Activated CD4-positive, alpha-beta T cell treated with anti-CD3 and anti-CD28 coated beads for 48 hours (primary cell): ENCODE data around the gene IDI2.
"Not testable (repeated sequence)": the region's sequence is repeated elsewhere in the genome, so short reads cannot be mapped to it uniquely, and the experiment has no call there.

Source experiments
- DNase-seq: peaks from one replicate; pipeline ENCODE4 v3.0.0-alpha.2; 2020

The IDI2 gene

GRCh38 chr10:1045415-1045814 lies 19.8 kb upstream of the IDI2 start:
- DNase-seq: no peak

- DNase-seq: no peak
Measured at GRCh38 chr10:1044964-1045363, 19.3 kb upstream of the IDI2 start.

- DNase-seq: no peak
Measured at GRCh38 chr10:1044146-1044545, 18.5 kb upstream of the IDI2 start.

- no peak for DNase-seq
Measured at GRCh38 chr10:1043532-1043995, 17.9 kb upstream of the IDI2 start.

DNA sequence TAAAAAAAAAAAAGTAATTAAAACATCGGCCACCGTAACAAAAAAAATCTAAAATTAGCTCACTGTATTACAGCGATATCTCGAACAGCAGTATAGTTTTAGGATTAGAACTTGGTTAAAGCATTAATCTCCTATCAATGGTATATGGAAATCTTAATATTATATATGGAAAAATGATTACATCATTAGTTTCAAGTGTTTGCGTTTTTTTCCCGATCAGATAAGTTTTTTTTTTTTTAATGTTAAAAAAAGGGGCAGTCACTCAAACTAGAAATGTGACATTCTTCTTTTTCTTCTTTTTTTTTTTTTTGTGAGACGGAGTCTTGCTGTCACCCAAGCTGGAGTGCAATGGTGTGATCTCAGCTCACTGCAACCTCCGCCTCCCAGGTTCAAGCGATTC lies 15.9 kb upstream of the IDI2 start:
- DNase-seq: no peak

DNA sequence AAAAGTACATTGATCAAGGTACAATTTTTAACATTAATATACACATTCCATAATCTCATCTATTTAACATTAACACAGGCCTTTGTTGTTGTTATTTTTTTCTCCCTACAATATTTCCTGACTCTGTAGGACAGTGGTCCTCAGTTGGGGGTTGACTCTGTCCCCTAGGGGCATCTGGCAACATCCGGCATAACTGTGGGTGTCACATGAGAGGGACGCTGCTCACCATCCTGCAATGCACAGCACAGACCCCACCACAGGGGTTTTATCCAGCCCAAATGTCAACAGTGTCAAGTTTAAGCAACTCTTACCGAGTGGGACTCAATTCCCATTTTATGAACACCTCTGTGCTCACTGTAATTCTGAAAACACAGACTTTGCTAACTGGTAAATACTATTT lies 14.5 kb upstream of the IDI2 start:
- no peak for DNase-seq

GRCh38 chr10:1038769-1039168 lies 13.1 kb upstream of the IDI2 start:
- not testable (repeated sequence) for DNase-seq

DNA sequence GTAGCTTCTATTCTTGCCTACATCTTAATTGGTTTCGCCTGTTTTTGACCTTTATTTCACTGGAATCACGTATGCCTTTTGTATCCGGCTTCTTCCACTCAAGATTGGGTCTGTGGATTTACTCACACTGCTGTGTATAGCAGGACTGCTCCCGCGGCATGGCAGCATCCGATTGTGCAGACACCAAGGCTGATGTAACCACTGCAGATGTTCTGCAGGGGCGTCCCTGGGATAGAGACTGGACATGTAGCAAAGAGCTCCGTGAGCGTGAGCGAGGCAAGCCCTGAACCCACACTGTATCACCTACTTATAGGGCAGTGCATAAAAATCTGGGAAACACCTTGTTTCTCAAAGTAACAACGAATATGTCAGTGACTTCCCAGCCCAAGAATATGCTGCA lies 11.4 kb upstream of the IDI2 start:
- DNase-seq: no peak

- DNase-seq: peak; percentile 54
Measured at GRCh38 chr10:1036341-1036791, 10.7 kb upstream of the IDI2 start.

- no peak for DNase-seq
Measured at GRCh38 chr10:1035201-1035600, 9.5 kb upstream of the IDI2 start.

DNA sequence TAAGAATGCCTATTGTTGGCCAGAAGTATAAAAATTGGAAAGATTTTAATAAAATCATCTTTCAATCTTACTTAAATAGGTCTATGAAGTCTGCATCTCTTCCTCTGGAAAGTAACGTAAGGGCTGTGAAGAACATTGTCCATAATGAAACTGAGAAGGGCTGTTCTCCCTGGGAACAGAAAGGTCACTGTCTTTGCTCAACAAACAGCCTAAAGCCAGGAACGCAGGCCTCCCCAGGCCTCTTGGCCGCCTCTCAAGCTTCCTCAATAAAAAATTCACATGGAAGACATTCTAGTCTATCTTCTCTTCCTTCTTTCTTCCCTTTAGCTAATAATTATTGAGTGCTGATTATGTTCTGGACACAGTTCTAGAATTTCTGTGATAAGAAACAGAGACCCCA lies 9.1 kb upstream of the IDI2 start:
- no peak for DNase-seq

DNA sequence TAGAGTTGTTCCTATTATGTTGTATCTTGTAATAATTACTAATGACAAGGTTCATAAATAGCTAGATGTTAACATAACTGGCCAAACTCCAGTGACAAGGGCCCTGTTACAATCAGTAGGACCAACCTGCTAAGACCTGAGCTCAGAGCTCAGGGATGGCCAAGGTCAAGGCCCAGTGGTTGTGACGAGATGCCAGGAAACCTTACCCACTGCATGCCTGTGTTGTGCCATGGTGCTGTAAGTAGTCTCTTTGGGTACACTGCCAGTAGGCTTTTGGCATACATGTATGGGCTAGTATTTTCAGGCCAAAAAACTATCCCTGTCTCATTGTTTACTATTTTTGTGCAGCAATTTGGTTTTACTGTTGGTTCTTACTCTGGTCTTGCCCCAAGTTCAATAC lies 7.9 kb upstream of the IDI2 start:
- no peak for DNase-seq

- DNase-seq: no peak
Measured at GRCh38 chr10:1029838-1030237, 4.2 kb upstream of the IDI2 start.

GRCh38 chr10:1026578-1026977 lies 919 bp upstream of the IDI2 start:
- DNase-seq: no peak

- no peak for DNase-seq
Measured at GRCh38 chr10:1024103-1024502, 1.6 kb downstream of the IDI2 start.

DNA sequence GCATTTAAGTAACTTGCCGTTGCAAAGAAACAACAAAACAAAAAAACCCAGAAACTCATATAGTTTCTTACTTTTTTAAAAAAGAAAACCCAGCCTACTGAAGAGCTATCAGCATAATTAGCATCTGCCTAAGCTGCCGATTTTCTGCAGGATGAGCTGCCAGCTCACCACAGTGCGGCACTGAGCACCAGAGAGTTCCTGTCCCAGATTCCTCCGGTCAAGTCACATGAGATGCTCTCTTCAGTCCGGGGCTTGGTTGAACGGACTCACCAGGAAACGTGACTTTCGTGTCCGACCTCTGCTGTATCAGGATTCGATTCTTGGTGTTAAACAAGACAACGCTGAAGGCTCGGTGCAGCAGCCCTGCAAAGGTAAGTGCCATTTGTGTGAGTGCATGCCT lies 3.2 kb downstream of the IDI2 start:
- no peak for DNase-seq

GRCh38 chr10:1020958-1021357 lies 4.7 kb downstream of the IDI2 start:
- no peak for DNase-seq

GRCh38 chr10:1020460-1020859 lies 5.2 kb downstream of the IDI2 start:
- no peak for DNase-seq

DNA sequence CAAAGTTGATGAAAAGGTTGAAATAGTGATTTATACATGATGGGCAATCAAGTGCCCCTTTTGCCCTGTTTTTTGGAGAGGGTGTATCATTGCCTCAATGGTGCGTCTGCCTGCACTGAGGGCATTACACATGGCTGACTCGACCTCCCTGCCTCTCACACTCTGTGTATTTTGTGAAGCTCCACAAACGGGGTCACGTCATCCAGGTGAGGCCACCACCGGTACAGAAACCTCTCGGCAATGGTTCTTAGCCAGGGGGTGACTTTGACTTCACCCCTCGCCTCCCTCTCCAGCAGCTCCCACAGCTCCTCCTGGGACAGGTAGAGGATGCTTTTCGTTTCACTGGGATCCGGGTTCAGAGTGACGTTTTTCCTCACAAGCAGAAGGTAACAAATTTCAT lies 6.3 kb downstream of the IDI2 start:
- no peak for DNase-seq

GRCh38 chr10:1015688-1016087 lies 10.0 kb downstream of the IDI2 start:
- DNase-seq: no peak

GRCh38 chr10:1011696-1012095 lies 14.0 kb downstream of the IDI2 start:
- no peak for DNase-seq

GRCh38 chr10:1010703-1011102 lies 15.0 kb downstream of the IDI2 start:
- no peak for DNase-seq

DNA sequence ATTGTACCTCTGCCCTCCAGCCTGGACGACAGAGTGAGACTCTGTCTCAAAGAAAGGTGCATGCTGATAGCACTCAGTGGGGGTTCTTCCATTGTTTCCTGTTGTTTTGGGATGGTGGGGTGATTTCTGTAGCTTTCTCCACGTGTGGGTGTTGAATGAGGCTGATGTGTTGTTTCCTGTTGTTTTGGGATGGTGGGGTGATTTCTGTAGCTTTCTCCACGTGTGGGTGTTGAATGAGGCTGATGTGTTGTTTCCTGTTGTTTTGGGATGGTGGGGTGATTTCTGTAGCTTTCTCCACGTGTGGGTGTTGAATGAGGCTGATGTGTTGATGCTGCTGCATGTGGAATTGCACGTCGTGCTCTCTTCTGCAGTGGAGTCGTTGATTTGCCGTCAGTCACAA lies 15.7 kb downstream of the IDI2 start:
- not testable (repeated sequence) for DNase-seq

DNA sequence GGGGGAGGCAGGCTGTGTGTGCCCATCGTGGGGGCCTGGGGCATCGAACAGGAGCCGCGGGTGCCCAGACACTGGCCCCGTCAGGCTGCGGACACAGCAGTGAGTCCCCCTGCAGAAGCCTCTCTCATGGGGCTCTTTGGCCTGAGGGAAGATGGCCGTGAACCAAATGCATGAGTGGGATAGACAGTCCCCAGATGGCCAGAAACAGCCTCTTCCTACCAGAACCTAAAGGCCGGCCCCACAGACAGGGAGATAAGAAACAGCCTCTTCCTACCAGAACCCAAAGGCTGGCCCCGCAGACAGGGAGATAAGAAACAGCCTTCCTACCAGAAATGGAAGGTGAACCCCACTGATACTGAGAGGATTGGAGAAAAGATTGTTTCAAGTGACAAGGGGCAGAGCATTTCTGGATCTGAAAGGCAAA lies 16.6 kb downstream of the IDI2 start:
- no peak for DNase-seq

DNA sequence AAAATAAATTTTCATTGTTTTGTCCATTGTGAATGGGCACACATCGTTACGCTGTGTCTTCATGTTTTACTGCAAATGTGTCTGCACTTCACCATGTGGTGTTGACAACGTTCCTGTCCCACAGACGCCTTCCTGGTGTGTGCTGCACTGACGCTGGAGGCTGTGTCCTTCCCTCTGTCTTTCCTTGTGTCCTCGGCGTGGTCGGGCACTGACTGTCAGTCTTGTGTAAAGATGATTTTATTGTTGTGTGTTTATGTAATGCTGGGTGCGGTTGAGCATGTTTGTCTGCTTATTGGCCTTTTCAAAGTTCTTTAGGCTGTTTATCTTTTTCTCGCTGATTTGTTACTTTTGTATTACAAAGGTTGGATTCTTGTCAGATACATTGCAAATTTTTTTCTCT lies 18.1 kb downstream of the IDI2 start:
- DNase-seq: no peak

DNA sequence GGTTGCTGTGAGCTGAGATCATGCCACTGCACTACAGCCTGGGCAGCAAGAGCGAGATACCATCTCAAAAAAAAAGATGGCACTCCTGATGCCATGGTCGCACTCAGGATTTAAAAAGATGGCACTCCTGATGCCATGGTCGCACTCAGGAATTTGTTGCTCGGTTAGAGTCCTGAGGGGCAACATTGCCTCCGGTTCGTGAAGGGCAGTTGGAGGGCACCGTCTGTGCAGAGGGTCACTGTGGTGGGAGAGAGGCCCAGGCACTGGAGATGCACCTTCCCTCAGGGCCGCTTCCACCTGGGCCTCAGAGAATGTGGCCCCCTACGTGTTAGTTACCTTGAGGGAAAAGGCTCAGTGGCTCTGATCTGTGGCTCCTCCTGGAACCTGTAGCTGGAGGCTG lies 19.1 kb downstream of the IDI2 start:
- no peak for DNase-seq
